GM21390 (cell line): ENCODE data around the gene C4orf51.
A peak's percentile ranks its signal among the peaks of the same experiment; 100 is the strongest.

Source experiments
- ATAC-seq: cut with Tn5 transposase; IDR thresholded peaks from one replicate; pipeline ENCODE4 v1.9.1; 2021; ENCODE audit not compliant: unreplicated experiment

Gene C4orf51

GRCh38 chr4:145709336-145709735 is 29.4 kb downstream of the C4orf51 start:
- no peak for ATAC-seq

GRCh38 chr4:145709843-145710242 is 29.9 kb downstream of the C4orf51 start:
- ATAC-seq = no peak

GRCh38 chr4:145716200-145716599 is 36.3 kb downstream of the C4orf51 start:
- no peak for ATAC-seq

- ATAC-seq = no peak
Observed at GRCh38 chr4:145716661-145717200, 36.8 kb downstream of the C4orf51 start.

- ATAC-seq = peak; percentile 75
Observed at GRCh38 chr4:145719752-145720624, 40.0 kb downstream of the C4orf51 start.

- ATAC-seq = peak; percentile 16
Observed at GRCh38 chr4:145720656-145721055, 40.7 kb downstream of the C4orf51 start.

GRCh38 chr4:145722561-145722960 is 42.6 kb downstream of the C4orf51 start:
- ATAC-seq = no peak

- no peak for ATAC-seq
Observed at GRCh38 chr4:145723336-145723735, 43.4 kb downstream of the C4orf51 start.

- ATAC-seq = no peak
Observed at GRCh38 chr4:145730026-145730425, 50.1 kb downstream of the C4orf51 start.

- ATAC-seq = no peak
Observed at GRCh38 chr4:145731028-145731427, 51.1 kb downstream of the C4orf51 start.

- no peak for ATAC-seq
Observed at GRCh38 chr4:145732001-145732815, 52.3 kb downstream of the C4orf51 start.

GRCh38 chr4:145732895-145733880 is 53.2 kb downstream of the C4orf51 start:
- peak; percentile 91 for ATAC-seq

- ATAC-seq = no peak
Observed at GRCh38 chr4:145734031-145734430, 54.1 kb downstream of the C4orf51 start.

GRCh38 chr4:145734576-145735346 is 54.8 kb downstream of the C4orf51 start:
- ATAC-seq = no peak

GRCh38 chr4:145735347-145735675 is 55.4 kb downstream of the C4orf51 start:
- ATAC-seq = no peak

- ATAC-seq = no peak
Observed at GRCh38 chr4:145735827-145736226, 55.9 kb downstream of the C4orf51 start.

GRCh38 chr4:145736241-145736831 is 56.4 kb downstream of the C4orf51 start:
- ATAC-seq = no peak

GRCh38 chr4:145739845-145740244 is 59.9 kb downstream of the C4orf51 start:
- ATAC-seq = no peak

GRCh38 chr4:145740806-145741205 is 60.9 kb downstream of the C4orf51 start:
- no peak for ATAC-seq
